Panc1 (cell line): ENCODE results near the gene IP6K1.

Experiments
- CTCF ChIP-seq: fragments of 450-650 bp; IDR thresholded peaks from 2 replicates; pipeline ENCODE4 v1.5.1; 2017; ENCODE audit warnings: mild to moderate bottlenecking
- POLR2AphosphoS5 ChIP-seq: IDR thresholded peaks from 2 replicates; pipeline ENCODE4 v1.6.1; 2012; ENCODE audit warnings: mild to moderate bottlenecking, low read depth, low read length, moderate library complexity

- TF ChIP-seq POLR2AphosphoS5 (no peak), CTCF (no peak)
These were observed 105.2 kb downstream of the IP6K1 start for GRCh38 chr3:49681232-49681522.
